Activated gamma-delta T cell treated with anti-CD3 and anti-CD28 coated beads, Interleukin-2, amount 50 U/mL, for 16 hours (primary cell): Measurements from ENCODE around the gene HIVEP2.
A peak's percentile ranks its signal among the peaks of the same experiment; 100 is the strongest.

ENCODE experiments used
- DNase-seq: peaks from one replicate; pipeline ENCODE4 v3.0.0-alpha.2; 2020; ENCODE audit warnings: low read depth

The HIVEP2 gene

DNA sequence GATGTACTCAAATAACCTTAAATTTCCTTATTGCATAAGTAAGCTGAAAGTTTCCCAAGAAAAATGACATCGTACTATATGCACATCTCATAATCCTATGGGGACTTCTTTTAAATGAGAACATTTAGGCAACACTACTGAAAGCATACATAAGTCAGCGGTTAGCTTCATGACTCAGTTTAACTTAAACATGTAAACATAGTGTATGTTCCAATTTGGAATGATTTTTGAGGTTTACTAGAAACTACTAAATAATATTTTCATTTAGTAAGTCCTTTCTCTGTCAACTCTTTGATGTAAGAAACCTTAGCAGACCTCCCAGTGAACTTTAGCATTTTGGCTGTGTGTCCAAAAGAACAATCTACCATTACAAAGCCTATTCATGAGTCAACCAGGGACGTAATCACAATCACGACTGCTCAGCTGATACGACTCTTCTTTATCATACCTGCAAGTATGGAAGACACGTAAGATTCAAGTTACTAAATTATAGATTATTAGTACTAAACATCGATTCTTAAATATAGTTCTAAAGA, 19.3 kb downstream of the HIVEP2 start:
- DNase-seq = no peak

DNA sequence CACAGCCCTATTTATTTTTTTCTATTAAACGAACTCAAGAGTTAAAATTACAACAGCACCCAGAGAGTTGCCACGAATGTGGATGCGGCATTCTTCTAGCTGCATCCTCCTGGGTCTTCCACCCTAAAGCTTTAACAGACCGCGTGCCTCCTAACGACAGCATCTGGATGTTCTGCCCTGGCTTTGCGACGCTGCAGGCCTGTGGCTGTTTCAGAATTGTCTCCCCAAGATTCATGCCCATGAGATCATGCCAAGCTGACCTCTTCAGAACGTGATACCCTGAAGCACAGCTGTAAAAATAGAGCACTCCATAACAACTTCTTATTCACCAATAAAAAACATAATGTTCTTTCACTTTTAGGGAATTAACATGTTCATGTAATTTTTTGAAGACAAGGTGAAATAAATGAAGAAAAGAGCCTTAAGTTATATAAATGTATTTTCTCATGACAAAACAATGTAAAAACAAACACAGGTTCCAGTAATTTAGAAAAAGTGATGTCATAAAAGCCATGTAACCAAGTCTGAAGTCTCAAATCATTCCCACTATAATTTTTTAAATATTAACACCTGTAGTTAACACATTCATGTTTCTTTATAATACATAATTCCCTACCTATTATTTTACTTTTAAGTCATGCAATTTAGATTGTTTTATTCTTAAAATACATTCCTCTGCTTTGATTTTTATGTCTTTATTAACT, 26.5 kb downstream of the HIVEP2 start:
- no peak for DNase-seq

DNA sequence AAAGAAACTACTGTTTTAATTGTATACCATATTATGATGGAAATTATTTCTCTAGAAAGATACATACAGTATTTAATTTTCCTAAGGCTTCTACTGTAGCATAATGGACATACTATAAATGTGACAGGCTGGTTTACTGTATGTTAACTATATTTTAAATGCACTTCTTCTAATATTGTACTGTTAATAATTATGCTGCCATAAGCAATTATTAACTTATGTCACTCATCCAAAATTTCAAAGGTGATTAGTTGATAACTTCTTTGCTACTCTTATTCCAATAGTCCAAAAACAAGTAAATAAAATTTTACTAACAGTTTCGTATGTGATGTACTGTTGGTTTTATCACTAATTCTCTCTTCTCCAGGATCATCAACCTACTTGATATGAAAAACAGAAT, 28.1 kb downstream of the HIVEP2 start:
- DNase-seq = no peak

DNA sequence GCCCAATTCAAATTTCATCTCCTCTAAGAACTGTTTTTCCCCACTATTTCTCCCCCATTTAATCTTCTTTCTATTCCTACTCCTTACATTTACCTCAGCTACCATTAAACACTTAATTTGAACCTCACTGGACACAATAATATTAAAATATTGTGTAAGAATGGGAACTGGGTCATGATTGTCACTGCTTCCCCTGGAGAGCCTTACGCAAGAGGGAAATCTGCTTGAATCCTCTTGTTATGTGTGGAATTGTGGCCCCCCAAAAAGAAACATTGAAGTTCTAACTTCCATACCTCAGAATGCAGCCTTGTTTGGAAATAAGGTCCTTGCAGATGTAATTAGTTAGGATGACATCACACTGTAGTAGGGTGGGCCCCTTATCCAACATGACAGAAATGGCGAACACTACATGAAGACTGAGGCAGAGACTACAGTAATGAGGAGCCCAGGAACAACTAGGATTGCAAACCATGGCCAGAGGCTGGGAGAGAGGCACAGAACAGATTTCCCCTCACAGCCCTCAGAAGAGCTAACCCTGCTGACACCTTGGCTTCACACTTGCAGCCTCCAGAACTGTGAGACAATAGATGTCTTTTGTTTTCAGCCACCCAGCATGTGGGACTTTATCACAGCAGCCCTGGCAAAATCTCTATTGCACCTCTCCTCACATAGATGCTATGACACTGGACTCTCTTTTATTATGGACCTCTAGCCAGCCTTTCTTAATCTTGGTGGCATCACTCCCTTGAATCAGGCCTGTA, 29.9 kb downstream of the HIVEP2 start:
- DNase-seq = no peak

DNA sequence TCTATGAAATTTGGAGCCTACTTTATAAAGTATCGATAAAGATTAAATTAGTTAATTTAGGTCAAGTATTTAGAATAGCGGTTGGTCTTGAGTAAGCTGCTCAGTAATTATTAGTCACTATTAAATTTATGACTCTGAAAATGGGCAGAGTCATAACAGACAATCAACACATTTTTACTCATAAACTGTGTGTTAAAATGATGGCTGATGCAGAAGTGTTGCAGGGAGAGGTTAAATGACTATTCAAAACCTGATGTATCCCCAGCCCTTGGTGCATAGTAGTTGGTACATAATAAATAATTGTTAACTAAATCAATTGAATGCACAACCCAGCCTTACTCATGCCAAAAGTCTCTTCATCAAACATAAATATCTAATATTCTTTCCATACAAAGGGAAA, 30.6 kb downstream of the HIVEP2 start:
- no peak for DNase-seq

DNA sequence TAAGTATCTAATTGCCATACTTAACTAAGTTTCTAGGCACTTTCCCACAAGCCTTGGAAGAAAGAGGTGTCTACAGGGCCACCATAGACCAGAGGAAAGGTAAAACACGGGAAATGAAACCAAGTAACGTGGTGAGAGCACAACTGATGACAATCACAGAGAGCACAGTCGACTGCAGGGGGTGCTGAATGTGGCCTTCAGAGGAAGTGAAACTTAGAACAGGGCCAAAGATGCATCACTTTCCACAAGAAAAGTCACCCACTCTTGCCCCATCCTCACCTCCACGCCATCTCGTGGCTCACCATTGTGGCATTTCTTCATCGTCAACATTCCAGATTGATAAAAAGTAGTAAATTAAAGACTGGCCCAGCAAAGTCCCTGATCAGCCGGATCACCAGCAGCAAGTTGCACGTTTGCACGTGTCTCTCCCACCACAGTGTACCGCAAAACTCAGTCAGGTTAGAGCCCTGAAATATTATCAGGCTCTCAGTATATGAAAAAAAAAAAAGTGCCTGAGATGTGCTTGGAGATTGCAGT, 31.4 kb downstream of the HIVEP2 start:
- DNase-seq = peak; percentile 47

DNA sequence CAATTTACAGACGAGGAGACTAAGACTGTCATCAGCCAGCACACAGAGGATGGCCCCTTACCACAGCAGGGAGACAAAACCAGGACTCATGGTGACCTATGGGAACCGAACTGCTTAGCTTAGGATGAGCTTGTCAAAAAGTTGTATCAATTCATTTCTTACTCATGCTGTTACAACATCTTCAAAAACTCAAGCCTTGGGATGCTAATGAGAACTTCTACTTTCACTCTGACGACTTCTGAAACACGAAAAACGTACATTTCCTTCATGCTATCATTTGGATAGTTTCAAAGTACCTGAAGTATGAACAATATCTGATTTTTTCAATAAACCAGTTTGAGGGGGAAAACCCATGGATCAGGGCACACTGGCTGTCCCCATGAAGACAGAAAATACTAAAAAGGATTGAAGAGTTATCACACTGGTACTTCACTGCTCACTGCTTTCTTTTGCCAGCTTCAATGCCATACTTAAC, 31.9 kb downstream of the HIVEP2 start:
- DNase-seq = no peak

DNA sequence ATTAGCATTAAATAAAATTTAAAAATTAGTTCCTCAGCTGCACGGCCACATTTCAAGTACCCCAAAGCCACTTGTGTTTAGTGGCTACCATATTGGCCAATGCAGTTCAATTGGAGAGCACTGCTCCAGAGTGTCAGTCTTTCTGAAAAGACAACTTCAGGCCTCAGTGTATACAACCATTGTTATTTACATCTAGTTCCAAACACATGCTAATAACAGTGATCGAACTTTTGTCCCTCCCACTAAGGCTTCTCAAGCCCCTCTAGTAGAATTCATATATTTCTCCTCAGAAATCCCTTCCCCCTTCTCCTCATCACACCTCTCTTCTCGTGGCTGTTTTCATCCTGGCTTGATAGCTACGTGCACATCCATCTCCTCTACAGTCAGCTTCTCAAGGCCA, 32.9 kb downstream of the HIVEP2 start:
- no peak for DNase-seq

DNA sequence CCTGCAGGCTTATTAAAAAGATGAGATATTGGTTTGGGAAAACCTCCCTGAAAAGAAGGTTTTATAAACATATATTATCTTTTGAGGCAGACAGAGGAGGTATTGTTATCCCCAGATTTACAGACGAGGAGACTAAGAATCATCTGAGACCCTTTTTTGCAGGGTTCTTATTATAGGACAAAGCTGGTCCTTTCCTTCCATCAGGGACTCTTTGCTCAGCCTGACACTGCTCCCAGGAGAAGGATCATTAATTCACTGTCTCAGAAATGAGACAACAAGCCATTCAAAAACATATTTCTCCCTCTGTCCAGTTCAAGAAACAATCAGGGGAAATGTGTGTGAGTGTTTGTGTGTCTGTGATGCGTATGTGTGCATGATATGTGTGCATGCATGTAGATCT, 33.5 kb downstream of the HIVEP2 start:
- DNase-seq = no peak

DNA sequence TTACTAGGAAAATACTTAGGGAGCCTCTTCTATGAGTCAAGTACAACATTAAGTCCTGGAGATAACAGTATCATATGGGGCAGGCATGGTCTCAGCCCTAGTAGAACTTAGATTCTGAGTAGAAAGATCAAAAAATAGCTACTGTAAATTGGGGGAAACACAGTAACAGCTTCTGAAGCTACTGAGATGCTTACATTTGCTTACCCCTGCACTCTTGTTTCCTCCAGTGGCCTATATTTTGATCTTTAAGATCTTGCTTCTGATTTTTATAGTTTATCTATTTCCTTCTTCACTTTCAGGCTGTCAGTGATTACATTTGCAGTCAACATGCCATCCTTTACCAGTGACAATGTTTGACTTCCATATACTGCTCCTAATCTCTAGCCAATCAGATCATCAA, 35.3 kb downstream of the HIVEP2 start:
- DNase-seq = no peak

DNA sequence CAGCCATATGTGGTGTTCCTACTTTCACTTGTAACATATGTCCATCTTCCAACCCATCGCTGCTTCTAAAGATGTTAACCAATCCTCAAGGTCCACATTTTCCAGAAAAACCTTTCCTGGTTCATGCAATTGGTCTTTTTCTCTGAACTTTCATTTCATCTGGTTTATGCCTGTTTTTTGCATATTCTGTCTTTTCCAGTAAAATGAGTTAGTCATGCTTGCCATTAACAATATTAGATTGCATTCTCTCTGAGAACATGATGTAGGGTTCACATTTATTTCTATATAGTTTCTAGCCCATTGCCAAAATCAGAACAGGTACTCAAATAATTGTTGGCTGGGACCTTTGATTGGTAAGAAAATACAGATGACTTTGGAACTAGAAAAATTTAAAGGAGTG, 36.7 kb downstream of the HIVEP2 start:
- no peak for DNase-seq

DNA sequence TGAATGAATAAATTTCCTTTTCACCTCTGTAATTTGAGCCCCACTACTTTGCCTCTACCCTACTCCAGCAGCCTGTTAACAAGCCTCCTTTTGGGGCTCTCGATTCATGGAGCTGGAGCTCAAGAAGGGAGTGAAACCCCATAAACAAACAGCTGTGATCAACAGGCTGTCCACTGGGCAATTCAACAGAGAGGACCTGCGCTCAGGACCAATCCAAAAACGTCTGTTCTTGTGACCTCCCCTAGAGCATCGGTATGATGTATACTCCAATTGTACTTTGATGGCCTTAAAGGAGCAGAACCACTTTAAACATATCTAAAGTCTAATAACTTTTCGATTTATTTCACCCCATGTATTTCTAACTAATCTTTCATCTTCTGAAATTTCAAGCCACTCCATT, 37.4 kb downstream of the HIVEP2 start:
- no peak for DNase-seq

DNA sequence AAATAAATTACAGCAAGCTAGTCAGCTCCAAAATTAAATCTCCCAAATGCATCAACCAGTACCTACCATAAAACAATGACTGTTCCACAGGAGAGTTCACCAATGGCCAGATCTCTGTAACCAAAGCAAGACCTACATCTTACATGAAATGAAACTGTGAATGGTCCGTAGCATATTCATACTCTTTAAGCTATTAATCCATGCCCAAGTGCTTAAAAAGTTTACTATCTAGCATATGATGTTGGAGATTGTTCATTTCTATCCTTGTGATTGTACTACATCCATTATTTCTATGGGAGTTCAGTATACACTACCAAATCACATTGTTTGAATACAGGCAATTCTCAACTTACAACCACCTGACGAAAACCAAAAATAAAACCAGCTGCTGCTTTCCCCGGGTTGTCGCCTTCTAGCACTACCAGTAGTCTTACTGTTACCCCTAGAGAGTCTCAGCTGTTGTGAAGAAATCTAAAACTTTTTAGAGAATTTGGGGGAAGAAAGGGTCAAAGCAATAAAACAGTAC, 38.0 kb downstream of the HIVEP2 start:
- DNase-seq = no peak

DNA sequence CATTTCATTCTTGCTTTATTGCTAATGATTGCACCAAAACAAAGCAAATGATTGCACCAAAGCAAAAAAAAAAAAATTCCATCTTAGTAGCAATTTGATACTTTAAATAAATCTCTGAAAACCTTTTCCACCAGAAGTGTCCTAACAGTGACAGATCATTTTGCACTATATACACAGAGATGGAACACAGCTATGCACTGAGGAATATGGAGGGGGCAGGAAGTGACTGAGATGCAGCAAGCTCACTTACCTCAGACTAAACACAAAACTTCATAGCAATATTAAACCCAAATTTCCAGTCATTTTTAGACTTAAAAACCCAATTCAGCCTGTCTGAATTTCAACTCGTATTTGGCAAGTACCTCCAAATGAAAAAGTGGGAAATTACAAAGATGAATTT, 41.2 kb downstream of the HIVEP2 start:
- DNase-seq = no peak

DNA sequence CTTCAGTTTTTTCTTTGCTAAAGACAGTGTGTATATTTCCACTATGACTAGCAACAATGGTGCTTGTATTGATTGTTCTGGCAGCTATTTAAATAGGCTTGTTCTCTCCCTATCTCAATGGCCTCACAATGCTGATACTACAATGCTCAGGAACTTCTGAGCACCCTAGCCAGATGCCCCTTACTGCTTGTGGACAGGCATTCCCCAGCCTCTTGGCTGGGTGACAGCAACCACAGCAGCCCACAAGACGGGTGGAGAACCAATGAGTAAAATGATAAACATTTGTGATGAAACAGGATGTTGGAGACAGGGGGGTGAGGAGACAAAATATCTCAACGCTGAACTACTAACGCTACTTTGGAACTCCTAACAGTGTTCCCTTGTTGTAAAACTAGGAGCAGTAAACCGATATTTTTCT, 42.3 kb downstream of the HIVEP2 start:
- peak; percentile 64 for DNase-seq

DNA sequence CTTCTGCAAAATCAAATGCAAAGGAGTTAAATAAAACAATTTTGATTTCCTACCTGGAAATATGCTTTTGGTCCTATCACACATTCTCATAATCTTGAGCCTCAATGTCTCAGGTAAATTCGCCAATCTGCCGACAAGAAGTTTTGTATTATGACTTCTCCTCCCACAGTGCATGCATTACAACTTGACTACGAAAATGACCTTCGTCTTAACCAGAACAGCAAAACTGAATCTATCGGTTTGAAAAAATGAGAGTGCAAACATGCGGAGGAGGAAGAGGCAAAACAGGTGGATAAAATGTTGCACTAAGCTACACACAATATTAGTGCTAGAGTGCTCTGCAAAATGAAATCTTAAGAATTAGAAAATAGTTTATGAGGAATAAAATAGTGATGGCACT, 43.4 kb downstream of the HIVEP2 start:
- DNase-seq = no peak

DNA sequence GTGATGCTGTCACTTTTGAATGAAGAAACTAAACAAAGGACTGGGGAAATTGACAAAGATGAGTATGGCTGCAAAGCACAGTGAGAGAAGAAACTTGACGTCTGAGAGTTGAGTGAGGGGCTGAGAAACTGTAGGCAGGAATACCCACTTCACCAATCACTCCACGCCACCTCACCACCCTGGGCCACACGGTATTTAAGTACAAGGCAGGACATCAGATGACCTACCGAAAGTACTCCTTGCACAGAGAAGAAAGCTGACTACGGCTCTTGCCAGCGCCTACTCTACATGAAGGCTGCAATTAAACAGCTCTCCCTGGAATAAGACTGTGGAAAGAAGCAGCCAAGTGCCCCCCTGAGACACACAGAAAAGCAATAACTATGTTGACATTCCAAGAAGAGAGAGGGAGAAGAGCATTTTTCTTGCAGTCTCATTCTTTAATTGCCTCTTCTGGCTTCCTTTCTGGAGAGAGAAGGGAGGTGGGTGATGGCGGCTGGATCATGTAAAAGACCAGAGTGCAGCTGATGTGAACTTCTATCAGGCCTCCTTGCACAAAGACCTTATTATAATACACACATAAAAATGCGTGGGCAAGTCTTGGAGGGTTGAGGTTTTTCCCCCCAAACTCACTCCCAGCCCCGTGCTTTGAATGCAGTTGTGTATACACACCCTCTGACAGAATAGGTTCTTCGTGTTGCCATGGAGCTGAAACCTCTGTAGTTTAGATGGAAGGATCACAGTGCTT, 44.6 kb downstream of the HIVEP2 start:
- no peak for DNase-seq

DNA sequence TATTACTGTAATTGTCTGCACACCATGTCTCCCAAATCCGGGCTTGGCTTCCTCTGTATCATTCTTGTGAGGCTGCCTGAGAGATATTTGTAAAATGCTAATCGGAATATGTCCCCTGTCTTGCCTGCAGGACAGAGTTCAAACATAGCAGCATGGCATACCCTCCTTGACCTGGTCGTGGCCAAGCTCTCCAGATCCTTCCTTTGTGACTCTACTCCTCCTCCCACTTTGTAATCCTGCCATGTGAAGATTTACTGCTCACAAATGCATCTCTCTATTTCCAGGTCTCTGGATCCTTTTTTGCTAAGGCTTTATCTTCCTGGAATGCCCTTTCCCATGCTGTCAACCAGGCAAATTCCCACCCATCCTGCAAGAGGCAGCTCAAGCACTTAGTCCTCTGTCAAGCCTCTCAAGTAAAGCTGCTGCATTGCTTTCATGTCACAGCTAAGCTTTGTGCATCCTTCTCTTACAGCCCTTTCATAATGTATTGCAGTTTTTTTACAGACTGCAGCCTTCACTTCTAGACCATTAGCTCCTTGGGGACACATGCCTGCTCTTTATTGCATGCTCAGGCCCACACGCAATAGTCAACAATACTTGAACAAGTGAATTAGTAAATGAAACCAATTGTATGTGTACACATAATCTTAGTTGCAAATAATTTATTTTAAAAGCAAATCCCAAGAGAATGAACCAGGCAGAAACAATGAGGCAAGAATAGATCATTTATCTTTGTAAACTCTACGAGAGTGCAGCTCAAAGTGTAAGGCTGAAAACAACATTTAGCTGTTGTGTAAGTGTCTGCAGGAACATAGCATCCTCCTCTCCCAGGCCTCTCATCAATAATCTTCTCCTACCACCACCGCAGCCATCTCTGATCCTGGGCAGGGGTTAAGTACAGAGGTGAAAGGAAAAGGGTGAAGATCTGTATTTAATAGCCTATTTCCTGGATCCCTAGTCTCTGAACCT, 45.8 kb downstream of the HIVEP2 start:
- no peak for DNase-seq

DNA sequence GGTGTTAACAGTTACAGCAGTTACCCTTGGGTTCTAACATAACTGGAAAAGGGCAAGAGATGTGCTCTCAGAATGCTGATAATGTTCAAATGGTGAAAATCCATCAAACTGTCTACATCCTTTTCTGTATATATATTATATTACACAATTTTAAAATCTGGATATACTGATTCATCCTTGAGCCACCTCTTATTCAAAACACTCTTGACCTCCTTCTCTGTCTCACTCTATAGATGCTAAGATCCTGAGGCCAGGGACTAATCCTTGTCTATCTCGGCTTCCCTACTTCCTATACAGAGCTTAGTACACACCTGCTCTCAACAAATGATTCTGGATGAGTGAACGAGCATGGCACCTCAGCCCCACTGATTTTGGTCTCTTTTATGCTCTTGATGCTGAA, 47.3 kb downstream of the HIVEP2 start:
- DNase-seq = no peak

DNA sequence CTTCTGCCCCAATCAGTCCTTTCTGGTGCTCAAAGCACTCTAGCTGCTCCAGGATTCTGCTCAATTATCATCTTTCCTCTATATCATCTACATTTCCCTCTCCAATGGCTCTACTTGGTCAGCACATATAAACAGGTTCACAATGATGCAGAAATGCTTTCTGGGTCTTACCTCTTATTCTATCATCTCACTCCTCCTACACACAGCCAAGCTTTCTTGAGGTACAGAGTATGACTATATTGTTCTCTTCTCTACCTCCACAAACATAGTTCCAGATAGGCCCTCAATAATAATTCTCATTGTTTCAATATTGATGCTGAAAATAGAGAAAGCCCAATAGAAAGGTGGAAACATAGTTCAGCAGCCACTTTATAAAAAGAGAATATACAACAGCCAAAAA, 48.2 kb downstream of the HIVEP2 start:
- DNase-seq = no peak

DNA sequence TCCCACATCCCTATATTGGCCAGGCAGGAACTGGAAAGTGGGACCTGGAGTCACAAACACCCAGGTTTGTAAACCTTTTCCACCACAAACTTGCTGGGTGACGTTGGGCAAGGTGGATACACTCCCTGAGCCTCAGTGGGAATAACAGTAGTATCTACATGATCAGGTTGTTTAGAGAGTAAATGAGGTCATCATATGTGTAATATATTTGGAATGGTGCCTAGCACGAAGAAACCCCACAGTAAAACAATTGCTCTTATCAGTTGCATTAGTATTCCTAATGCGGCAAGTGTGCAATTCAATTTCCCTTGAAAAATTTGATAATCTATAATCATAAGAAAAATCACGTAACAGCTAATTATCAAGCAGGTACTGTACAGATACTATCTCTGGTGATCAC, 51.9 kb downstream of the HIVEP2 start:
- no peak for DNase-seq
